HG02623 (cell line): Measurements from ENCODE around the gene DNAAF2.
"Not testable (repeated sequence)": the region's sequence is repeated elsewhere in the genome, so short reads cannot be mapped to it uniquely, and the experiment has no call there.

Experiments
- ATAC-seq: cut with Tn5 transposase; IDR thresholded peaks from one replicate; pipeline ENCODE4 v1.9.1; 2021; ENCODE audit warnings: moderate library complexity; ENCODE audit not compliant: unreplicated experiment

Gene DNAAF2

GRCh38 chr14:49634547-49635334 is at the start of gene DNAAF2:
DNAAF2 (minus strand) TSS chr14:49635244; CDS start chr14:49635149, 95 bp downstream.
- peak; percentile 21 for ATAC-seq

GRCh38 chr14:49679271-49679670 is 44.2 kb upstream of the DNAAF2 start:
- ATAC-seq, result no peak

- ATAC-seq, result no peak
Observed at GRCh38 chr14:49677643-49678042, 42.6 kb upstream of the DNAAF2 start.

- no peak for ATAC-seq
Observed at GRCh38 chr14:49673586-49673985, 38.5 kb upstream of the DNAAF2 start.

GRCh38 chr14:49670475-49670874 is 35.4 kb upstream of the DNAAF2 start:
- no peak for ATAC-seq

- ATAC-seq, result no peak
Observed at GRCh38 chr14:49659526-49660455, 24.7 kb upstream of the DNAAF2 start.

GRCh38 chr14:49657500-49657899 is 22.5 kb upstream of the DNAAF2 start:
- ATAC-seq, result not testable (repeated sequence)

GRCh38 chr14:49654511-49654910 is 19.5 kb upstream of the DNAAF2 start:
- no peak for ATAC-seq

- no peak for ATAC-seq
Observed at GRCh38 chr14:49653508-49653907, 18.5 kb upstream of the DNAAF2 start.

GRCh38 chr14:49642163-49642562 is 7.1 kb upstream of the DNAAF2 start:
- no peak for ATAC-seq

- no peak for ATAC-seq
Observed at GRCh38 chr14:49641697-49642129, 6.7 kb upstream of the DNAAF2 start.

GRCh38 chr14:49640540-49641417 is 5.7 kb upstream of the DNAAF2 start:
- ATAC-seq, result no peak

- no peak for ATAC-seq
Observed at GRCh38 chr14:49637534-49638078, 2.6 kb upstream of the DNAAF2 start.

GRCh38 chr14:49636866-49637265 is 1.8 kb upstream of the DNAAF2 start:
- ATAC-seq, result no peak

GRCh38 chr14:49633640-49634546 is 1.2 kb downstream of the DNAAF2 start:
- peak; percentile 72 for ATAC-seq

- ATAC-seq, result no peak
Observed at GRCh38 chr14:49623941-49624839, 10.9 kb downstream of the DNAAF2 start.

- no peak for ATAC-seq
Observed at GRCh38 chr14:49623387-49623786, 11.7 kb downstream of the DNAAF2 start.

- no peak for ATAC-seq
Observed at GRCh38 chr14:49622022-49622607, 12.9 kb downstream of the DNAAF2 start.
